T-helper 17 cell (primary cell): ENCODE measurements around the gene TPSB2. TPM values are rescaled to one million over a fixed set of nuclear protein-coding genes. Genes with fewer than 3 reads are reported as not detected.
"Not testable (repeated sequence)": the region's sequence is repeated elsewhere in the genome, so short reads cannot be mapped to it uniquely, and the experiment has no call there.

Source experiments
- ATAC-seq: fragments of 150-1000 bp; cut with Tn5 transposase; 2 replicates; pipeline ENCODE4 v1.10.0; 2021; ENCODE audit warnings: mild to moderate bottlenecking, moderate library complexity
- DNase-seq, 3 donors: peaks; one replicate each; pipeline versions ENCODE4 v3.0.0 to v3.0.0-alpha.2; 2020 to 2021
- H3K9me3 ChIP-seq: one replicate; pipeline ENCODE4 v1.7.0; 2013; ENCODE audit warnings: low read length, mild to moderate bottlenecking; ENCODE audit not compliant: control insufficient read depth, poor library complexity, severe bottlenecking
- H3K27ac Mint-ChIP-seq: one replicate; pipeline ENCODE4 v1.8.0; 2022; ENCODE audit warnings: mild to moderate bottlenecking, moderate library complexity, mixed read lengths
- H3K27me3 Mint-ChIP-seq: one replicate; pipeline ENCODE4 v1.8.0; 2022; ENCODE audit warnings: mixed read lengths
- H3K36me3 Mint-ChIP-seq: one replicate; pipeline ENCODE4 v1.8.0; 2022; ENCODE audit warnings: low read depth, mixed read lengths
- H3K4me1 Mint-ChIP-seq: one replicate; pipeline ENCODE4 v1.8.0; 2022; ENCODE audit warnings: mild to moderate bottlenecking, mixed read lengths
- H3K4me3 Mint-ChIP-seq: one replicate; pipeline ENCODE4 v1.8.0; 2022; ENCODE audit warnings: mild to moderate bottlenecking, moderate library complexity, mixed read lengths
- total RNA-seq, 4 donors: library from RNA in 2 of 4; stranded (reverse) in 2 of 4; gene quantifications; one replicate each; pipeline ENCODE4 v1.2.3 and lab custom pipeline; 2022 to 2026

TPSB2 gene
- total RNA-seq, 2 donors from 2014 or later = not detected

GRCh38 chr16:1243363-1243762 lies 13.4 kb upstream of the TPSB2 start:
- not testable (repeated sequence) for DNase-seq, H3K4me3 Mint-ChIP-seq, ATAC-seq, H3K27ac Mint-ChIP-seq, H3K4me1 Mint-ChIP-seq, H3K9me3 ChIP-seq, H3K36me3 Mint-ChIP-seq
- peaks cover 26% of the 10 kb centered on the region for H3K27me3 Mint-ChIP-seq

- H3K4me3 Mint-ChIP-seq, H3K36me3 Mint-ChIP-seq, DNase-seq, H3K27ac Mint-ChIP-seq, H3K4me1 Mint-ChIP-seq, H3K9me3 ChIP-seq, ATAC-seq: not testable (repeated sequence)
- peaks cover 12% of the 10 kb centered on the region for H3K27me3 Mint-ChIP-seq
Observed at GRCh38 chr16:1241081-1241480, 11.1 kb upstream of the TPSB2 start.

GRCh38 chr16:1240436-1240835 lies 10.5 kb upstream of the TPSB2 start, which contains the start of gene TPSAB1:
TSS of gene TPSAB1 (plus strand) at chr16:1240705. CDS start at chr16:1240939, 234 bp downstream.
- not testable (repeated sequence) for ATAC-seq, H3K27ac Mint-ChIP-seq, H3K36me3 Mint-ChIP-seq, DNase-seq, H3K27me3 Mint-ChIP-seq, H3K9me3 ChIP-seq, H3K4me3 Mint-ChIP-seq, H3K4me1 Mint-ChIP-seq

- H3K9me3 ChIP-seq, H3K27me3 Mint-ChIP-seq, H3K4me3 Mint-ChIP-seq, H3K27ac Mint-ChIP-seq, H3K4me1 Mint-ChIP-seq, H3K36me3 Mint-ChIP-seq, DNase-seq, ATAC-seq: not testable (repeated sequence)
Observed at GRCh38 chr16:1239575-1239974, 9.6 kb upstream of the TPSB2 start.

- not testable (repeated sequence) for ATAC-seq, DNase-seq, H3K27ac Mint-ChIP-seq, H3K36me3 Mint-ChIP-seq, H3K4me1 Mint-ChIP-seq, H3K27me3 Mint-ChIP-seq, H3K4me3 Mint-ChIP-seq, H3K9me3 ChIP-seq
Observed at GRCh38 chr16:1238909-1239308, 8.9 kb upstream of the TPSB2 start.

- DNase-seq (no peak), ATAC-seq (no peak)
- H3K4me3 Mint-ChIP-seq = no peak overlapping the region
- H3K4me1 Mint-ChIP-seq = peaks cover 2% of the 10 kb centered on the region
- H3K27me3 Mint-ChIP-seq = no peaks in the 10 kb centered on the region
- H3K9me3 ChIP-seq = no peaks in the 10 kb centered on the region
- no peak overlapping the region for H3K27ac Mint-ChIP-seq
- H3K36me3 Mint-ChIP-seq = no peaks in the 10 kb centered on the region
Observed at GRCh38 chr16:1237990-1238389, 8.0 kb upstream of the TPSB2 start.

GRCh38 chr16:1236659-1237058 lies 6.7 kb upstream of the TPSB2 start:
- not testable (repeated sequence) for H3K36me3 Mint-ChIP-seq, H3K4me3 Mint-ChIP-seq, H3K27ac Mint-ChIP-seq, H3K9me3 ChIP-seq, H3K27me3 Mint-ChIP-seq, H3K4me1 Mint-ChIP-seq, DNase-seq
- peak; percentile 92 for ATAC-seq

- not testable (repeated sequence) for H3K36me3 Mint-ChIP-seq, H3K4me1 Mint-ChIP-seq, H3K27me3 Mint-ChIP-seq, H3K9me3 ChIP-seq, DNase-seq, H3K27ac Mint-ChIP-seq, H3K4me3 Mint-ChIP-seq
- ATAC-seq = peak; percentile 24
Observed at GRCh38 chr16:1232049-1232748, 2.2 kb upstream of the TPSB2 start.

GRCh38 chr16:1231301-1231700 lies 1.3 kb upstream of the TPSB2 start:
- not testable (repeated sequence) for H3K4me3 Mint-ChIP-seq, H3K9me3 ChIP-seq, H3K27ac Mint-ChIP-seq, H3K4me1 Mint-ChIP-seq, H3K36me3 Mint-ChIP-seq, DNase-seq, ATAC-seq, H3K27me3 Mint-ChIP-seq

GRCh38 chr16:1230471-1231212 lies 658 bp upstream of the TPSB2 start:
- H3K4me3 Mint-ChIP-seq, H3K4me1 Mint-ChIP-seq, H3K27ac Mint-ChIP-seq, H3K9me3 ChIP-seq, H3K27me3 Mint-ChIP-seq, DNase-seq, H3K36me3 Mint-ChIP-seq, ATAC-seq: not testable (repeated sequence)

- ATAC-seq, H3K36me3 Mint-ChIP-seq, H3K4me1 Mint-ChIP-seq, H3K27me3 Mint-ChIP-seq, H3K9me3 ChIP-seq, H3K4me3 Mint-ChIP-seq, DNase-seq, H3K27ac Mint-ChIP-seq: not testable (repeated sequence)
Observed at GRCh38 chr16:1229476-1229875, 508 bp downstream of the TPSB2 start.

GRCh38 chr16:1228227-1228626 lies 1.8 kb downstream of the TPSB2 start:
- H3K27me3 Mint-ChIP-seq, DNase-seq: not testable (repeated sequence)

GRCh38 chr16:1226692-1227091 lies 3.3 kb downstream of the TPSB2 start:
- H3K4me3 Mint-ChIP-seq, DNase-seq, H3K36me3 Mint-ChIP-seq, H3K27me3 Mint-ChIP-seq, ATAC-seq, H3K9me3 ChIP-seq, H3K4me1 Mint-ChIP-seq, H3K27ac Mint-ChIP-seq: not testable (repeated sequence)

More at GRCh38 chr16:1228227-1228626, 1.8 kb downstream of the TPSB2 start:
- not testable (repeated sequence) for H3K4me1 Mint-ChIP-seq, H3K4me3 Mint-ChIP-seq, H3K9me3 ChIP-seq, H3K36me3 Mint-ChIP-seq, H3K27ac Mint-ChIP-seq, ATAC-seq
